Aorta (tissue), 5 donors: Measurements from ENCODE around the gene SYTL3. TPM values are rescaled to one million over a fixed set of nuclear protein-coding genes. Genes with fewer than 3 reads are reported as not detected.
"Not testable (repeated sequence)": the region's sequence is repeated elsewhere in the genome, so short reads cannot be mapped to it uniquely, and the experiment has no call there.

Experiments used
- ATAC-seq: fragments of 200-7000 bp; cut with Tn5 transposase; one replicate; pipeline ENCODE4 v1.9.1; 2022; ENCODE audit warnings: moderate library complexity; ENCODE audit not compliant: low FRiP score
- DNase-seq, 2 donors: peaks; one replicate each; pipeline ENCODE4 v3.0.0-alpha.2; 2020
- H3K27ac ChIP-seq, 2 donors: one replicate each; pipeline ENCODE4 v1.5.1; 2013; ENCODE audit warnings: low read length in 2 of 2, mild to moderate bottlenecking in 2 of 2, moderate library complexity in 2 of 2, control low read depth in 1 of 2, inconsistent platforms in 1 of 2, low read depth in 1 of 2
- H3K27me3 ChIP-seq, 2 donors: one replicate each; pipeline ENCODE4 v1.6.1; 2013; ENCODE audit warnings: control low read depth in 1 of 2, low read length in 1 of 2, mild to moderate bottlenecking in 1 of 2, moderate library complexity in 1 of 2; ENCODE audit not compliant: insufficient read depth in 2 of 2, control insufficient read depth in 1 of 2
- H3K36me3 ChIP-seq, 2 donors: one replicate each; pipeline ENCODE4 v1.6.1; 2013; ENCODE audit warnings: control low read depth in 1 of 2, low read length in 1 of 2, mild to moderate bottlenecking in 1 of 2; ENCODE audit not compliant: insufficient read depth in 2 of 2, control insufficient read depth in 1 of 2
- H3K4me1 ChIP-seq, 2 donors: one replicate each; pipeline ENCODE4 v1.6.1; 2013; ENCODE audit warnings: low read length in 2 of 2, control low read depth in 1 of 2, mild to moderate bottlenecking in 1 of 2, moderate library complexity in 1 of 2; ENCODE audit not compliant: insufficient read depth in 2 of 2, control insufficient read depth in 1 of 2
- H3K4me3 ChIP-seq, 2 donors: one replicate each; pipeline ENCODE4 v1.5.1; 2013; ENCODE audit warnings: low read length in 2 of 2, control low read depth in 1 of 2, mild to moderate bottlenecking in 1 of 2
- H3K9me3 ChIP-seq: one replicate; pipeline ENCODE4 v1.6.1; 2013; ENCODE audit warnings: mild to moderate bottlenecking, low read length; ENCODE audit not compliant: control insufficient read depth
- WGBS, 2 donors: extraction: QIAGEN DNeasy Blood & Tissue Kit; methylation state at CpG; one replicate each; pipeline ENCODE4 v1.1.7; 2013; 5-methylcytosine and 5-hydroxymethylcytosine counted together
- intact Hi-C, 2 donors: fragments of 100-400 bp; cut with DNase I; formaldehyde crosslinking; loops; one replicate each; pipeline versions ENCODE4 v1.14.2 to v1.15.0; 2022
- polyA plus RNA-seq, 2 donors: library from polyadenylated mRNA; stranded (reverse); fragments of 200-250 nt; gene quantifications; one replicate each; pipeline ENCODE4 v1.2.3, GENCODE V29; 2013
- total RNA-seq, 2 donors: library from RNA; stranded (reverse); fragmentation: NEBNext Ultra II Directional; extraction: Animal tissue kit (Norgen Biotek cat#: 25700); gene quantifications; one replicate each; pipeline ENCODE4 v1.2.1, GENCODE V29; 2021
- donor health status: healthy with polysubstance abuse.
- donor health status: Bipolar disorder and iron deficiency.
- donor health status: DM: no; HTN: no; CAD: no.
- donor health status: DM: no; HTN: no; CAD: no.
- donor health status: DM: yes; HTN: yes; CAD: no.

Gene SYTL3
- total and polyA plus RNA-seq, 4 donors, result 0.64 to 4.7 (median 2.4) TPM

DNA sequence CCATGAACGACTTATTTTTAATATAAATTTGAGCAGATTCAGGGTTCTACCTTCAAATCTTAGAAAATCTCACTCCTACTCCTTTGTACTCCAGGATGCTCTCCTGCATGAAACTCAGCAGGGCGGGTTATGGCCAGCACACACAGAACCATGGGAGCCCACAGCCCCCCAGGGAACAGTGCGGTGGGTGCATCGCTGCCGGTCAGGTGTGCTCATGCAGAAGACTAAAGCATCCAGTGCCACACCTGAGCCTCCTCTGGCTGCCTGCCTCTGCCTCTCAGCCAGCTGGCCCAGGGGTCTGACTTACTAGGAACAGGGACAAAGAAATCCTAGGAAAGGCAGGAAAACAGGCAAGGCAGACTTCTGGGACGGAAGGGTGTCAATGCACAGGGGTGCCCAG lies 137.5 kb downstream of the SYTL3 start:
- Histone ChIP-seq H3K4me3 (no peak overlapping the region), H3K27me3 (no peaks in the 10 kb centered on the region), H3K9me3 (no peaks in the 10 kb centered on the region), H3K27ac (no peak overlapping the region), H3K36me3 (peaks cover 7 to 8% of the 10 kb centered on the region in 2 donors), H3K4me1 (no peaks in the 10 kb centered on the region)
- intact Hi-C loops, result no loop called here
- ATAC-seq (no peak), DNase-seq (no peak)
- WGBS, 2 donors, result 78% methylated on average over 6 of the region's 6 CpGs

DNA sequence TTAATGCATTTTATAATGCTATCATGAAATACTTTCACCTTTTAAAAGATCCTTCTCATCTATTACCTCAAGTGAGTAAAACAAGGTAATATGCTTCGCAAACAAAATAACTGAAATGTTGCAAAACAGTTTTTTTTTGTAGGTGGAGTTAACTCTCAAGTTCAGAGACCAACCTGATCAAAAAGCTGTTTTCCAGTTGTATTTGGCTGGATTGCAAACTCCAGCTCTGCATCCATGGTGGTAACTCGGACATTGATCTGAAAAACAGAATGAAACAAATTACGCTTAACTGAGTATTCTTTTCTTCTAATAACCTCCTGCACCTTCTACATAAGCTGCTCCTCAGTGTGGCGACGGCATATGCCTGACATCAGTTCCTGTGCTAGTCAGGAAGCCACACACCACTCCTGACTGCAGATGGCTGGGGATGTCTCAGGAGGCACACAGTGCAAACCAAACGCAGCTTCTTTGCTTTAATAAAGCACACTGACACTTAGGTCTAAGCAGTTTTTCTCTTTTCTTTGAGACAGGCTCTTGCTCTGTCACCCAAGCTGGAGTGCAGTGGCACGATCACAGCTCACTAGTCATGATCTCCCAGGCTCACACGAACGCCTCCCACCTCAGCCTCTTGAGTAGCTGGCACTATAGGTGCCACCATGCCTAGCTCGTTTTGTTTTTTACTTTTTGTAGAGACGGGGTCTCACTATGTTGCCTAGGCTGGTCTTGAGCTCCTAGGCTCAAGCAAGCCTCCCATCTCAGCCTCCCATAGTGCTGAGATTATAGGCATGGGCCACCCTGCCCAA lies 139.5 kb downstream of the SYTL3 start:
- H3K36me3 ChIP-seq, result peaks cover 3 to 7% of the 10 kb centered on the region in 2 donors
- ATAC-seq, result no peak
- WGBS, 2 donors, result 90% methylated on average over 11 of the region's 11 CpGs

DNA sequence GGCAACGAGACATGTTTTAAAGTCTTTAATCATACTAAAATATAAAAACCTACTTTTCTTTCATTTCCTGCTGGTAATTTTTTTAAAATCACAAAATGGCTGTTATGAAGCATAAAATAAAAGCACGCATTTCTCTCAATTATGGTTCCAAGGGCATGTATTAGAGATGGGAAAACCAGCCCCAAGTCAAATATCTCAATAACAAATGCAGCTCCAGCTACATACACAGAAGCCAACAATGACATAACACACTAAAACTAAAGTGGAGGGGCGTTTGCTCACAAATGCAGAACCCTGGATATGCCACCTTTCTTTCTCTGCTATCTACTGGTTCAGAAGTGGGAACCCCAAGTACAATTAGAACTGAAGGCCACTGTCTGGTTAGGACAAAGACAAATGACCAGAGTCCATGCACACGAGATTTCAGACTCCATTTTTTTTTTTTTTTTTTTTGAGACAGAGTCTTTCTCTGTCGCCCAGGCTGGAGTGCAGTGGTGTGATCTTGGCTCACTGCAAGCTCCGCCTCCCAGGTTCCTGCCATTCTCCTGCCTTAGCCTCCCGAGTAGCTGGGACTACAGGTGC lies 141.5 kb downstream of the SYTL3 start:
- Histone ChIP-seq H3K9me3 (no peaks in the 10 kb centered on the region), H3K4me3 (no peak overlapping the region), H3K27ac (no peak overlapping the region), H3K36me3 (peaks cover 0 to 4% of the 10 kb centered on the region in 2 donors), H3K27me3 (no peaks in the 10 kb centered on the region), H3K4me1 (no peaks in the 10 kb centered on the region)
- no peak for DNase-seq
- ATAC-seq, result no peak
- 74 to 76% methylated on average over 5 to 7 of the region's 7 CpGs for WGBS, 2 donors
- intact Hi-C loops, result no loop called here

More for the DNA sequence above, 139.5 kb downstream of the SYTL3 start:
- no peak for DNase-seq
- H3K9me3 ChIP-seq, result no peaks in the 10 kb centered on the region
- no peaks in the 10 kb centered on the region for H3K4me1 ChIP-seq
- H3K4me3 ChIP-seq, result no peak overlapping the region
- intact Hi-C loops, result no loop called here
- H3K27ac ChIP-seq, result no peak overlapping the region
- no peaks in the 10 kb centered on the region for H3K27me3 ChIP-seq

DNA sequence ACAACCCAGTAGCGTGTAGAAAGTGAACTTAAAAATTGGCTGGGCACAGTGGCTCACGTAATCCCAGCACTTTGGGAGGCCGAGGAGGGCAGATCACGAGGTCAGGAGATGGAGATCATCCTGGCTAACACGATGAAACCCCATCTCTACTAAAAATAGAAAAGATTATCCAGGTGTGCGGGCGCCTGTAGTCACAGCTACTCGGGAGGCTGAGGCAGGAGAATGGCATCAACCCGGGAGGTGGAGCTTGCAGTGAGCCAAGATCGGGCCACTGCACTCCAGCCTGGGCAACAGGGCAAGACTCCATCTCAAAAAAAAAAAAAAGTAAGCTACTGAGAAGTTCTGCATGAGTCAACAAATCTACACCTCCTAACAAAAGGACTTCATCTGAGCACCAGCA lies 142.7 kb downstream of the SYTL3 start:
- intact Hi-C loops, H3K27me3 ChIP-seq, DNase-seq, H3K27ac ChIP-seq, H3K36me3 ChIP-seq, H3K4me1 ChIP-seq, H3K9me3 ChIP-seq, H3K4me3 ChIP-seq, ATAC-seq: not testable (repeated sequence)
- 82 to 89% methylated on average over 10 of the region's 10 CpGs for WGBS, 2 donors

DNA sequence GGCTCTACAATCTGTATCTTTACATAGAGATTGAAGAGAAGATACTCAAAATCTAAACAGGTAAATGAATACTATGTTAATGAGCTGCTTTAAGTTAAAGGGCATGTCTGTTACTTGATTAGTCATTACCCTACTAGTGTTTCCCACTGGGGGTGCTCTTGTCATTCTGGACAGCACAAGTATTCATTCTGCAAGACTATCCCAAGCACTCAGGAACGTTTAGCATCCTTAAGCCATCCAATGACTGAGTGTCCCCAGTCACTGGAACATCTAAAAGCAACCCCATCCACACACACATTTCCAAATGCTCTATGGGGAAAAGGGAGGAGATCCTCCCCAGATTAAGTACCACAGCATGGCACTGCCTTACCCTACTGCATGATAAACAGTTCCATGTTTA lies 143.6 kb downstream of the SYTL3 start:
- DNase-seq (no peak), ATAC-seq (no peak)
- H3K36me3 ChIP-seq, result peaks cover 0 to 2% of the 10 kb centered on the region in 2 donors
- no peaks in the 10 kb centered on the region for H3K4me1 ChIP-seq
- intact Hi-C loops, result no loop called here
- no peaks in the 10 kb centered on the region for H3K9me3 ChIP-seq
- no peaks in the 10 kb centered on the region for H3K27me3 ChIP-seq
- H3K4me3 ChIP-seq, result no peak overlapping the region
- no peak overlapping the region for H3K27ac ChIP-seq
- WGBS, 2 donors, result 54 to 58% methylated on average over 1 of the region's 1 CpG

GRCh38 chr6:158795516-158795915 lies 145.7 kb downstream of the SYTL3 start:
- intact Hi-C loops, result no loop called here
- no peak for DNase-seq
- Histone ChIP-seq H3K27ac (no peak overlapping the region), H3K4me1 (peaks cover 2 to 3% of the 10 kb centered on the region in 2 donors), H3K36me3 (no peaks in the 10 kb centered on the region), H3K4me3 (no peak overlapping the region), H3K27me3 (no peaks in the 10 kb centered on the region), H3K9me3 (no peaks in the 10 kb centered on the region)
- WGBS, 2 donors, result 95 to 97% methylated on average over 5 of the region's 5 CpGs
- ATAC-seq, result no peak

- intact Hi-C loops, result no loop called here
- Histone ChIP-seq H3K4me3 (no peak overlapping the region), H3K9me3 (no peaks in the 10 kb centered on the region), H3K27me3 (no peaks in the 10 kb centered on the region), H3K4me1 (peaks cover 2 to 3% of the 10 kb centered on the region in 2 donors), H3K27ac (no peak overlapping the region), H3K36me3 (no peaks in the 10 kb centered on the region)
- no peak for ATAC-seq
- 93 to 97% methylated on average over 3 of the region's 3 CpGs for WGBS, 2 donors
- DNase-seq, result no peak
Observed at GRCh38 chr6:158796353-158796752, 146.5 kb downstream of the SYTL3 start.

GRCh38 chr6:158797331-158798310 lies 147.8 kb downstream of the SYTL3 start:
- Histone ChIP-seq H3K4me1 (peaks cover 2 to 3% of the 10 kb centered on the region in 2 donors), H3K4me3 (no peak overlapping the region), H3K36me3 (peaks cover 0 to 2% of the 10 kb centered on the region in 2 donors), H3K9me3 (no peaks in the 10 kb centered on the region), H3K27me3 (no peaks in the 10 kb centered on the region), H3K27ac (no peak overlapping the region)
- ATAC-seq (peak; percentile 51), DNase-seq (no peak)
- WGBS, 2 donors, result 18 to 27% methylated on average over 3 of the region's 3 CpGs
- intact Hi-C loops, result no loop called here
